ENCODE measurements around the gene CBR3.

CBR3 gene

GRCh38 chr21:36156815-36157670, 22.2 kb downstream of the CBR3 start, which contains the start of gene DOP1B:
TSS of gene DOP1B (plus strand) at chr21:36156824. CDS start at chr21:36164734, 7,910 bp downstream.
- no peak for DNase-seq

DNA sequence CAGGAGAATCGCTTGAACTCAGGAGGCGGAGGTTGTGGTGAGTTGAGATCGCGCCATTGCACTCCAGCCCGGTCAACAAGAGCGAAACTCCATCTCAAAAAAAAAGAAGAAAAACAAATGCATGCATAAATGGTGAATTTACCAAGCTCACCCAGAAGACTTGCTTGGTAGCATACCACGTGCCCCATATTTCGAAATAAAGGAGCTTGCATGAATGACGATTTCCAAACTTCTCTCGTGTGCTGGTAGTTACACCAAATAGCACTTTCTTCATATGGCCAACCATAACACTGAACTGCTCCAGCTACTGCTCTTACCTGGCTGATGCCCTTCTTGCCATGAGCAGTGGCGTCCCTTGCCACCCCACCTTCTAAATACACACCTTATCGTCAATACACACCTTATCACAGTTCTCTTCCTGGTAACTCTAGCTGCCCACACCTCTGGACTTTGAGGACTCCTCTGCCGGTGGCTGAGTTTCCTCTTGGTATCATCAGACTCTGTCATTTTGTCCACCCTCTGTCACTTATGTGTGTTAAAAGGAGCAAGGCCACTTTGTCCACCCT, 24.6 kb downstream of the CBR3 start:
- no peak for DNase-seq

- no peak for DNase-seq
Measured at GRCh38 chr21:36160850-36161178, 25.9 kb downstream of the CBR3 start.

DNA sequence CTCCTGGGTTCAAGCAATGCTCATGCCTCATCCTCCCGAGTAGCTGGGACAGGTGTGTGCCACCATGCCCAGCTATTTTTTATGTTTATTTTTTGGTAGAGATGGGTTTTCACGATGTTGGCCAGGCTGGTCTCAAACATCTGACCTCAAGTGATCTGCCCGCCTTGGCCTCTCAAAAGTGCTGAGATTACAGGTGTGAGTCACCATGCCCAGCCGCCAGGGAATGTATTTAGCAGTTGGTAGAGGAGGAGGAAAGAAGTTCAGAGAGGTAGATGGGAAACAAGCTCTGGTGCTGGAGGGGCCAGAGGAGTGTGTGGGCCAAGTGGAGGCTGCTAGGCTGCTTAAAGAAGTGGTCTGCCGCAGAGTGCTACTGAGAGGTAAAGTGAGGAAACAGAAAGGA, 27.8 kb downstream of the CBR3 start:
- DNase-seq = no peak

DNA sequence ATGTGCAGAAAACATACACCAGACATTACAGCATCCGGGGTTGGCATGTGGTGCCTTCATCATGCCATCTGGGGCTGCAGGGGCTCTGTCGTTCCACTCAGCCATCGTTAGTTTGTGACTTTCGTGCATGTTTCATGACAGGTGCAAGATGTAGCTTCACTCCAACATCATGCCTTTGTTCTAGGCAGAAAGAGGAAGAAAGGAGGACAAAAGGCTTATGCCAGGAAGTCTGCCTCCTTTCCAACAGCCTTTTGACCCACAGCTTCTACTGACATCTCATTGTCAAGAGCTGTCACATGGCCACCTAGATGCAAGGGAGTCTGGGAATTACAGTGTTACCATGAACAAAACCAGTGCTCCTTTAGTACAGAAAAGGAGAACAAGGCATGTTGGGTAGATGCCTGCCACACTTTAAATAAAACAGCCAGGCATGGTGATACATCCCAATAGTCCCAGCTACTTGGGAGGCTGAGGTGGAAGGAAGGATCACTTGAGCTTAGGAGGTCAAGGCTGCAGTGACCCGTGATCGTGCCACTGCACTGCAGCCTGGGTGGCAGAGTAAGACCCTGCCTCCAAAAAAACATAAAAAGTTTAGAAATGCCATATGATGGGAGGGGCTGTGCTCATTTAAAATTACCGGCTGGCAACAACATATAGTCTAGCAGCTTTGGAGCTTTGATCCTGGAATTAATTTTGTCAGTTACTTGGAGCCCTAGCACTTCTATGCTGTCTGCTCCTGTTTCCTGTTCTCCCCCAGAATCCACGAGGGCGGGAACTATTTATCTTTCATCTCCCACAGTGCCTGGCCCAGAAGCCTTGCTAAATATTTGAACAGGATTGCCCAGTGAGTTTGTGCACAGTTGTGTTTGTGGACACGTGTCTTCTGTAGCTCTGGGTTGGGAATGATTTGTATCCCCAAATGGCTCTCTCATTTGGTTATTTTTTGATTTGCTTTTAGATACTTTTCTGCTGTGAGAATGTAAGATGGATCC, 29.2 kb downstream of the CBR3 start:
- DNase-seq = no peak

GRCh38 chr21:36165356-36165755, 30.5 kb downstream of the CBR3 start:
- no peak for DNase-seq

DNA sequence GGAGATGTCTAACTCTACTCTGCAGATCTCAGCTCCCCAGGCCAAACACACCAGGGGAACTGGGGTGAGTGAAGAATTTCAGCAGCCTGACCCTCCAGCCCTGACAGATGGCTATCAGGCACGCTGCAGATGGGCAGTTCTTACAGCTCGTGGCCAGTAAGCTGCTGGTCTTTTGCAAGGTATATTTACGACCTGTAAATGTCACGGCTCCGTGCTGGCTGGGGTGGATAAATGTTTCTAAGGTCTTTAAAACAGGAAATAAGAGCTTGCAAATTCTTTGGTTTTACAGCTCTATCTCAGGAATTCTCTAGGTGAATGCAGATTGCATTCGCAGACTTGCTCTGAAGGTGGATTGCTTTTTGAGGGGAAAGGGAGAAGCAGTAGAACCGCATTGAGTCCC, 31.8 kb downstream of the CBR3 start:
- no peak for DNase-seq

DNA sequence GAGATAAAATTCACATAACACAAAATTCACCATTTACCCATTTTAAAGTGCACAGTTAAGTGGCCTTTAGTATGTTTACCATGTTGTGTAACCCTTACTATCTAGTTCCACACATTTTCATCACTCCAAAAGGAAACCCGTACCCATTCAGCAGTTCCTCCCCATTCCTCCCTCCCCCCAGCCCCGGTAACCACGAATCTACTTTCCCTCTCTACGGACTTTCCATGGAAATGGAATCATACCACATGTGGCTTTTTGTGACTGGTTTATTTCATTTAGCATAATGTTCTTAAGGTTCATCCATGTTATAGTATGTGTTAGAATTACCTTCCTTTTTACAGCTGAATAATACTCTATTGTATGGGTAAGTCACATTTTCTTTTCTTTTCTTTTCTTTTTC, 32.7 kb downstream of the CBR3 start:
- DNase-seq = no peak

- DNase-seq = no peak
Measured at GRCh38 chr21:36169470-36170128, 34.7 kb downstream of the CBR3 start.

- DNase-seq = no peak
Measured at GRCh38 chr21:36170823-36171222, 35.9 kb downstream of the CBR3 start.

GRCh38 chr21:36171336-36171735, 36.5 kb downstream of the CBR3 start:
- no peak for DNase-seq

DNA sequence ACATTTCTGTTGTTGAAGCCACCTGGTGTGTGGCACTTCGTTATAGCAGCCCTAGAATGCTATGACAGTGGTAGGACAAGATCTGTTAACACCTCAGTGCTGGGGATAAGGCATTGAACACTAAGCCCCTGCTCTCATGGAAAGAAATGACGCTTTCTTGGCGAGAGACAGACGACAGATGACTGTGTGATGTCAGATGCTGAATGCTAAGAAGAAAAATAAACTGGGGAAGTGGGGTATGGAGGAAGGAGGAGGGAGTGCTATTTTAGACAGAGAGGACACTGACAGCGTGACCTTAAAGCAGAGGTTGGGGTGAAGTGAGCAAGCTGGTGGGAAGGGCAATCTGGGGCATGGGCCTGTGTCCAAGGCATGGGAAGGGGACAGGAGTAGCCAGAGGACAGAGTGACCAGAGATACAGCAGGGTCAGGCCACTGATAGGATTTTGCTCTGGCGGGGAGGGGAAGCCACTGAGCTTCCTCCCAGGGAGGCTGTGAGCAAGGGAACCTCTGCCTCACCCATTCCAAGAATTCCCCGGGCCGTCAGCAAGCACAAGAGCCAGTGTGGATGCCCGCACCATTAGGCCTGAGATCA, 37.0 kb downstream of the CBR3 start:
- DNase-seq = no peak

GRCh38 chr21:36174780-36175179, 39.9 kb downstream of the CBR3 start:
- DNase-seq = no peak

DNA sequence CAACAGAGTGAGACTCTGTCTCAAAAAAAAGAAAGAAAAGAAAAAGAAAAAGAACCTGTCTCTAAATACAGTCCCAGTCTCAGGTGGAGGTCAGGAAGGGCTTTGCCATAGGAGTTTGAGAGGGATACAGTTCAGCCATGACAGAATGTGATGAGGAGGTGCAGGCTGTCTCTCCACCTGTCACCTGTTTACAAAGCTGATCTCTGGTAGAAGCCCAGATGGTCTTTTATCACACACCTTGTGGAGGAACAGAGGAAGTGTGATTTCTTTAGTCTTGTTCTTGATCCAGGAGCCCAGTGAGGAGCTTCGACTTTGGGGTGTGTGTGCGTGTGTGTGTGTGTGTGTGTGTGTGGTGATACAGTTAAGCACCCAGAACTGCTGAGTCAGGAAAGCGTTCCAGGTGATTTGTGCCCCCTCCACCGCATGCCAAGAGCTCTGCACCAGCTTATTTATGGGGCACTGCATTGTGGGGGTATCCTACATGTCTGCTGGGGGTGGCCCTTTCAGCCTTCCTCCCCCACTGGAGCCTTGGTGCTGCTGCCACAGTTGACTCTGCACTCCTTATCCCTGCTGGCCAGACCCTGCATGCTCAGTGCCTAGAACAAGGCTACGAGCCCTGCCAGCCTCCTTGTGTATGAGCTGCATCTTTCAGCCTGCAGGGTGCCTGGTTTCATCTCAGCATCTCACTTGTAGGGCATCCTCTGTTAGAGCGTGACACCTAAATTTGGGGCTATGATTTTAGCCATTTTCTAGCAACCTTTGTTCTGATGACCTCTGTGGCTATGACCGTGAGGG, 41.1 kb downstream of the CBR3 start:
- DNase-seq = no peak

GRCh38 chr21:36178349-36178748, 43.5 kb downstream of the CBR3 start:
- DNase-seq = no peak

GRCh38 chr21:36179145-36179544, 44.3 kb downstream of the CBR3 start:
- DNase-seq = no peak

GRCh38 chr21:36180963-36181362, 46.1 kb downstream of the CBR3 start:
- no peak for DNase-seq

GRCh38 chr21:36183144-36183795, 48.4 kb downstream of the CBR3 start:
- DNase-seq = no peak

- no peak for DNase-seq
Measured at GRCh38 chr21:36184545-36184944, 49.7 kb downstream of the CBR3 start.

DNA sequence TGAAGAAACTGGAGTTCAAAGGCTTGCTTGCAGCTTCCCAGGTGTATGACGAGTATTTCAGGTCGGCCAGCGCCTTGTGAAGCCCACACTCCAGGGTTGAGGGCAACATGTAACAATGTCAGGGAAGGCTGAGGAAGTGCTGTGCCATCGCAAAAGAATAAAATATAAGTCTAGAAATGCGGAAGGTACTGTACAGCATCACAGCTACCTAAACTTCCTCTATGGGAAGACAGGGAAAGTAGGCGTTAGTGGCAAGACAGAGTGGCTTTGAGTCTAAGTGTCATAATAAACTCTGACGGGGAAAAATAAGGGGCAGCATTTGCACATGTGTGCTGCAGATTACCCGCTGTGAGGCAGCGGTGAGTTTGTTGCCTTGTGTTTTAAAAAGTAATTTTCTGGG, 50.6 kb downstream of the CBR3 start:
- DNase-seq = no peak

GRCh38 chr21:36186081-36186480, 51.2 kb downstream of the CBR3 start:
- no peak for DNase-seq
